Omental fat pad (tissue), 4 donors: ENCODE measurements around the gene SOX18. TPM values are rescaled to one million over a fixed set of nuclear protein-coding genes. Genes with fewer than 3 reads are reported as not detected.

Experiments
- ATAC-seq: fragments of 150-250 bp; one replicate; pipeline ENCODE4 v1.9.1; 2016; ENCODE audit warnings: mild to moderate bottlenecking, moderate library complexity; ENCODE audit not compliant: low FRiP score
- DNase-seq: peaks from one replicate; pipeline ENCODE4 v3.0.0-alpha.2; 2019; ENCODE audit warnings: low spot score
- total RNA-seq, 4 donors: library from RNA; depleted of rRNA; stranded (reverse); fragments of >200 nt; gene quantifications; one replicate each; pipeline ENCODE4 v1.1.0, GENCODE V29; 2016
- TF ChIP-seq, protein P1 (sequence below), 3 donors: fragments of 450-650 bp; IDR thresholded peaks; one replicate each; pipeline ENCODE4 v1.5.1; 2016 to 2017; ENCODE audit warnings: antibody characterized with exemption in 3 of 3, mild to moderate bottlenecking in 3 of 3, moderate library complexity in 2 of 3

SOX18 gene
- total RNA-seq, 4 donors from 2014 or later: 2.9 to 16.7 (median 7.7) TPM

DNA sequence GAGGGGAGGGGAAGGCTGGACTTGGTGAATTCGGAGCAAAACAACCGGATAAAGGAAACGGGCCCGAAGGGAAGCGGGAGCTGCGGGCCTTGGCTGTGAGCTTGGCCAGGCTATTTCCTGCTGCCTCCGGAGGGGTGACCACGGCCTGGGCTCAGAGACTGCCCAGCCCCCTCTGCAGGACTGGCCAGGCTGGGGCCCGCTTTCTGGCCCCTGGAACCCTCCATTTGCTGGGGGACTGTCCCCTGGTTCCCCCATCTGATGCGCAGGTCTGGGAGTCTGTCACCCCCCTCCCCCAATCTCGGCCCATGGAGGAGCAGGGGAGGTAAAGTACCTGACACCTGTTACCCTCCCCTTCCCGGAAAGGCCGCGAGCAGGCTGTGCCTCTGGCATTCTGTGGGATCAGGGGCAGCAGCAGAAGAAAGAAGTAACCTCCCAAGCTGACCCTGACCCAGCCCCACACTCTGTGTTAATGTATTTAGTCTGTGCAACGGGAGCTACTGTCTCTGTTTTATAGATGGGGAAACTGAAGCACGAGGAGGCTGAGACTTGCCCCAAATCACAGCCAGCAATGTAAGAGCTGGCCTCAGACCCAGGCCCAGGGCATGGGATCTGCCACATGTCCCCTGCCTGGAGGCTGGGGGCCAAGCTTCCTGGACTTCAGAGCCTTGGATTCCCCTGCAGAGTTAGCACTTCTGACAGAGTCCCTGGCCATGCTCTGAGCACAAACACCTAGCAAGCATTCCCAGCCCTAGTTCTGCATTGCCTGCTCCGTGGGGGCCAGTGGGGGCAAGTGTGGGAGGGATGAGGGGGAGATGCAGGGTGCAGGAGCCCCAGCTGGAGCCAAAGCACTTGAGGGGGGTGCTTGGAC is 9.9 kb downstream of the SOX18 start:
- DNase-seq (no peak), ATAC-seq (no peak)
- TF ChIP-seq, protein P1, sequence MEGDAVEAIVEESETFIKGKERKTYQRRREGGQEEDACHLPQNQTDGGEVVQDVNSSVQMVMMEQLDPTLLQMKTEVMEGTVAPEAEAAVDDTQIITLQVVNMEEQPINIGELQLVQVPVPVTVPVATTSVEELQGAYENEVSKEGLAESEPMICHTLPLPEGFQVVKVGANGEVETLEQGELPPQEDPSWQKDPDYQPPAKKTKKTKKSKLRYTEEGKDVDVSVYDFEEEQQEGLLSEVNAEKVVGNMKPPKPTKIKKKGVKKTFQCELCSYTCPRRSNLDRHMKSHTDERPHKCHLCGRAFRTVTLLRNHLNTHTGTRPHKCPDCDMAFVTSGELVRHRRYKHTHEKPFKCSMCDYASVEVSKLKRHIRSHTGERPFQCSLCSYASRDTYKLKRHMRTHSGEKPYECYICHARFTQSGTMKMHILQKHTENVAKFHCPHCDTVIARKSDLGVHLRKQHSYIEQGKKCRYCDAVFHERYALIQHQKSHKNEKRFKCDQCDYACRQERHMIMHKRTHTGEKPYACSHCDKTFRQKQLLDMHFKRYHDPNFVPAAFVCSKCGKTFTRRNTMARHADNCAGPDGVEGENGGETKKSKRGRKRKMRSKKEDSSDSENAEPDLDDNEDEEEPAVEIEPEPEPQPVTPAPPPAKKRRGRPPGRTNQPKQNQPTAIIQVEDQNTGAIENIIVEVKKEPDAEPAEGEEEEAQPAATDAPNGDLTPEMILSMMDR (IDR thresholded peaks at IDR 0.05): no peak

DNA sequence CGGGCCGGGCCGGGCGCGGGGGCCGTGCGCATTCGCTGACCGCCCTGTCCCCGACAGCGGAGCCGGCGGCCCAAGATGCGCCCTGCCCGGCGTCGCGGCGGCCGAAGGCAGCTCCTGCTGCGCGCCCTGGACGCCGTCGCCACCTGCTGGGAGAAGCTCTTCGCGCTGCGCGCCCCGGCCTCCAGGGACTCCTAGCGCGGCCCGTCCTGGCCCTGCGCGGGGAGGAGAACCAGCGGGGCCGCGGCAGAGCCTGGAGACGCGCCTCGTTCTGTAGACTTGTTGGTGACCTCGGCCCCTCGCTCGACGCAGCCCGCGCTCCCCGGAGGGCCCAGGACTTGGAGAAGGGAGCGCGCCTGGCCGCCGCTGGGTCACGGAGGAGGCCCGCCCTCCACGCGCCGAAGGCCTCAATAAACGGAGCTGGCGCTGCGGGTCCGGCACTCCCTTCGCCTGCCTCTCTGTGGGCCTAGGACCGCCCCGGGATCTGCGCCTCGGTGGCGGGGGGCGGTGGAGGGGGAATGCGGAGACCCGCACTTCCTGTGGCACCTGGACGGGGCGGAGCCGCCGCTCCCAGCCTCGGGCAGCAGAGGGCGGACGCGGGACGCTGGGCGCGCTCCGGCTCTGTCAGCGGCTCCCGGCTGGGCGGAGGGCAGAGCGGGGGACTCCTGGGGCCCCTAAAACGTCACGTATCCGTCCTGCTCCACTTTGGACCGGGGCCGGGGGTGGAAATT is 10.7 kb downstream of the SOX18 start:
- DNase-seq (no peak), ATAC-seq (peak; percentile 76)
- TF ChIP-seq, protein P1 (IDR thresholded peaks at IDR 0.05): peak in 1 of 3 donors; percentile 16

DNA sequence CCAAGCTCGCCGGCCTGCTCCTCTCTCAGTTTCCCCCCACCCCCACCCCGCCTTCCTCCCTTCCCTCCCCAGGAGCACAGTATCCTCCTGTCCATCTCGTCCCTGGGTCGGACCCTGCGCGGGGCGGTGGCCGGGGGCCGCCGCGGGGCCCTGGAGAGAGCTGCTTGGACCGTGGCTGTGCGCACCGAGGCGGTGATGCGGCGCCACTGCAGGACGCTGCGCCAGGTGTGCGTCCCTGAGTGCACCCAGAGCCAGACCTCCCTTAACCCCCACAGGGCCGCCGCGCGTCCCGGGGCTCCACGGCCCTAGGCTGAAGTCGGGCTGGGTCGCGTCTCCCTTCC is 11.2 kb downstream of the SOX18 start:
- ATAC-seq: no peak
- TF ChIP-seq, protein P1 (IDR thresholded peaks at IDR 0.05): no peak
- no peak for DNase-seq

DNA sequence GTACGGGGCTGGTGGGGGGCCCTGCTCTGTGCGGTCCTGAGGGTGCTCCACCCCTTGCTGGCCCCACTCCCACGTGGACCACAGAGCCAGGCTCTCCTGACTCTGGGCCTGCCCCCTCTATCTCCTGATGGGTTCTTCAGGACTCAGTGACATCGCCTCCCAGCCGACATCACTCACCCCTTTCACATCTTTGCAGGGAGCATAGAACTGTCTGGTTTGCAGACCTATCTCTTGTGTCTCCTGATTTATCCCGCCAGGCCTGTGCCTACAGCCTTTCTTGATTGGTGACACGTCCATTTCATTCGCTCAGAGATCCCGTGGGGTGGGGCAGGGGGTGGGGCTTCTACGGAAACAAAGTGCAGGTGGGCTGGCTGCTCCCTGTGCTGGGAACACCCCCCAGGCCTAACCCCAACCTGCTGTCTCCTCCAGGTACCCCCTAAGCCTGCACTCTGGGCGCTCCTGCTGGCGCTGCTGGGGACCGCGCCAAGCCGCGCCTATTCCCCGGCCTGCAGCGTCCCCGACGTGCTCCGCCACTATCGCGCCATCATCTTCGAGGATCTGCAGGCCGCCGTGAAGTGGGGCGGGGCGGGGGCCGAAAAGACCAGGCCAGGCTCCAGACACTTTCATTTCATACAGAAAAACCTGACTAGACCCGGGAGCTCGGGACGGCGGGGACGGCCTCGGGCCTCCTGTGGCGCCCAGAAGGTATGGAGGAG is 11.8 kb downstream of the SOX18 start:
- TF ChIP-seq, protein P1 (IDR thresholded peaks at IDR 0.05): no peak
- ATAC-seq (no peak), DNase-seq (no peak)

DNA sequence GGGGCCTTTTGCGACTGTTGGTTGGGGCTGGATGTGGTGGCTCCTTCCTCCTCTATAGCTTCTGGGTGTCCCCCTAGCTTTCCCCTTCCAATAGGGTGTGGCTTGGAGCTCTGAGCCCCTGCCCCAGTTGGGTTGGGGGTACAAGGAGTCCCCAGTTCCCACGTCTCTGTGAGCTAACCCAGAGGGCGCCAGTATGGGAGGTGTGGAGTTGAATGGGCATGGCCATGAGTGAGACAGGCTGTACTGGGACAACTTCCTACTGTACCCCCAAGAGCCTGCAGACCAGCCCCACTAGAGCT is 12.3 kb downstream of the SOX18 start:
- DNase-seq: no peak
- ATAC-seq: no peak
- TF ChIP-seq, protein P1 (IDR thresholded peaks at IDR 0.05): no peak

DNA sequence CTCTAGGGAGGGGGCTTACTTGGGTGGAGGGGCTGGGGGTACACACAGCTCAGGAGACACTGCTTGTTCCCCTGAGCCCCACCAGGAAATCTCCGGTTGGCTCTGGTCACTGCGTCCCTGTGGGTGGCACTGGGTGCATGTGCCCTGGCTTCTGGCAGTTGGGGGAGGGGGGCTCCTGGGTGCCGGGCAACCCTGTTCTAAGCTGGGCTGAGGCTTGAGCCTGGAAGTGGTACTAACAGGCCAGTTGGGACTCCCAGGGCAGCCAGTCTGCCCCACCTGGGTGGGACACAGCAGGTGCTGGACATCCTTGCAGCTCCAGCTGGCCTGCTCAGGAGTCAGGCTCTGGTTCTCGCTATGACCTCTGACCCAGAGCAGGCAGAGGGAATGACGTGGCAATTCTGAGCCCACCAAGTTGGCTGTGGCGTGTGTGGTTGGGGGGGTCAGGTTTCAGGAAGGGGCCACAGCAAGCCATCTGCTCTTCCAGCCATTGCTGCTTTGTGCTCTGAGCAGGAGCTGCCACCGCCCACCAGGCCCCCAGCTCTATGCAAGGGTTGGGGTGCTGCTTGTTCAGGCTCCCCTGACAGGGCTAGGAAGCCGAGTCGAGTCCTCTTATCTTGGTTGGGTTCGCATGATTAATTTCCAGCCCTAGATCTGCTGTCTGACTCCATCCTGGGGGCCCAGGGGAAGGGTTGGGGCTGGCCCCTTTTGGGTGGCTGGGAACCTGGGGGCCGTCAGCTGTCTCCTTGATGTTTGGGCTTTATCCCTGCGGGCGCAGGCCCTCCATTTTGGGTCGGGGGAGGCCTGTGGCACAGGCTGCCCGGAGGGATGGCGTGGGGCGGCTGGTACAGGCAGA is 12.9 kb downstream of the SOX18 start:
- DNase-seq (no peak), ATAC-seq (no peak)
- TF ChIP-seq, protein P1 (IDR thresholded peaks at IDR 0.05): no peak
